Dermis microvascular lymphatic vessel endothelial cell (primary cell): ENCODE results near the gene FZD4. TPM values are rescaled to one million over a fixed set of nuclear protein-coding genes. Genes with fewer than 3 reads are reported as not detected.
A peak's percentile ranks its signal among the peaks of the same experiment; 100 is the strongest.
"Not testable (repeated sequence)": the region's sequence is repeated elsewhere in the genome, so short reads cannot be mapped to it uniquely, and the experiment has no call there.

Experiments used
- DNase-seq, 2 donors: peaks; one replicate each; pipeline versions ENCODE4 v3.0.0 to v3.0.0-alpha.2; 2010; ENCODE audit warnings: low read depth in 2 of 2
- total RNA-seq: library from RNA; depleted of rRNA; stranded (reverse); fragments of >200 nt; gene quantifications from 2 replicates; pipeline ENCODE4 v1.2.1, GENCODE V29; 2014

Gene FZD4
- total RNA-seq: 143 and 147 TPM in 2 replicates

- DNase-seq: peak; percentile 66 to 93
Measured at GRCh38 chr11:86955361-86956120, at the start of gene FZD4. FZD4 (minus strand) TSS chr11:86955395; CDS start chr11:86955085, 310 bp downstream.

DNA sequence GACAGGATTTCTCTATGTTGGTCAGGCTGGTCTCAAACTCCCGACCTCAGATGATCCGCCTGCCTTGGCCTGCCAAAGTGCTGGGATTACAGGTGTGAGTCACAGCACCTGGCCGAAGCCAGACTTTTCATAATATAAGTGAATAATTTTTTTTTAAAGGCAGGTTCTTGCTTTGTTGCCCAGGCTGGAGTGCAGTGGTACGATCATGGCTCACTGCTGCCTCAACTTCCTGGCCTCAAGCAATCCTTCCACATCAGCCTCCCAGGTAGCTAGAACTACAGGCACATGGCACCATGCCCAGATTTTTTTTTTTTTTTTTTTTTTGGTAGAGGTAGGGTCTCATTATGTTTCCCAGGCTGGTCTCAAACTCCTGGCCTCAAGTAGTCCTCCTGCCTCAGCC, 49.1 kb upstream of the FZD4 start:
- DNase-seq: not testable (repeated sequence)

DNA sequence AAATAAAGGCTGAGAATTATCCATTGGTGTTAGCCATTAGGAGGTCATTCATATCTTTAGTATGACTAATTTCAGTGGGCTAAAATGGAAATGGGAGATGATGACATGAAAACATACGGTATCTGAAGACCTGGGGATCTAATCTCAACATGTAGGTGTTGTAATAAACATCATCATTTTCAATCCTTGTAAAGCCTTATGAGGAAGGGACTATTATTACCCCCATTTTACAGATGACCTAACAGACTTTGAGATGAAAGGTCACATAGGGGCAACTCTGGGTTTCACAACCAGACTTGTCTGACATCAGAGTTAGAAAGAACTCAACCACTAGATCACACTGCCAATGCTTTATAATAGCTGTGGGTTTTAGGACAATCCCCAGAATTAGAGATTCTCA, 47.7 kb upstream of the FZD4 start:
- DNase-seq: no peak

DNA sequence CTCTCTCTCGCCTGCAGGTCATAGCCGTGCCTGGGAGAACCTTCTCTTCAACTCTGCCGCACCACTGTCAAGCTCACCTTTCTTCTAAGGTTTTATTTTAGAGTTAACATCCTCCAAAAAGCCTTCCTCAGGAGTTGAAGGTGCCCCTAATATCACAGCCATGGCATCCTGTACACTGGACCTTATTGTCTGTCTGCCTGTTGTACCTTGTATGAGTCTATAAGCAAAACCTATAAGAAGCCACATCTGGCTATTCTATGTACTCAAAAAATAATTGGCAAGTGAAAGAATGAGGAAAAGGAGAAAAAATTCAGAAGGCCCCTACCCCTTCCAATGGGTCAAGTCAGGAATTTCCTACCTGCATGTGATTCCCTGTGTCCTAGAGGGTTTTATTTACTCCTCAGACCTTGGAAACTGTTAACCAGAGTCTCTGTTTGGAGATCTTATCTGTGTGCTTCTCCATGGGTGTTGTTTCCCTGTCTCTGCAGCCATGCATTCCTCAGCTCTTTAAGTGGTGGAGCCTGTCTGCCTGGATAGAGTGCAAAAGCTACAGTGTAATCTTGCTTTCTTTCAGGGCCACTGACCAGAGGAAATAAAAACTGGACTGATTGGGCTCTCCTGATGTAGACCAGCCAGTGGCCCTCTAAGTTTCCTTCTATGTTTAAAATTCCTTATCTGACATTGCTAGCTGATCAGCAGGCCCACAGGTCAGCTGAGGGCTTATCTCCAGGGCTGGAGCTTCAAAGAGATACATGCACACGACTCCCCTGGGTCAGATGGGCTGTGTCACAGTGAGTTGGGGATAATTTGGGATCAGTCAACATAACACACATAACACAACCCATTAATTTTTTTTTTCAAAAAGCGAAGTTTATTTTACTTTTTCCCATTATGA, 44.9 kb upstream of the FZD4 start:
- no peak for DNase-seq

- no peak for DNase-seq
Measured at GRCh38 chr11:86999388-86999787, 44.2 kb upstream of the FZD4 start.

DNA sequence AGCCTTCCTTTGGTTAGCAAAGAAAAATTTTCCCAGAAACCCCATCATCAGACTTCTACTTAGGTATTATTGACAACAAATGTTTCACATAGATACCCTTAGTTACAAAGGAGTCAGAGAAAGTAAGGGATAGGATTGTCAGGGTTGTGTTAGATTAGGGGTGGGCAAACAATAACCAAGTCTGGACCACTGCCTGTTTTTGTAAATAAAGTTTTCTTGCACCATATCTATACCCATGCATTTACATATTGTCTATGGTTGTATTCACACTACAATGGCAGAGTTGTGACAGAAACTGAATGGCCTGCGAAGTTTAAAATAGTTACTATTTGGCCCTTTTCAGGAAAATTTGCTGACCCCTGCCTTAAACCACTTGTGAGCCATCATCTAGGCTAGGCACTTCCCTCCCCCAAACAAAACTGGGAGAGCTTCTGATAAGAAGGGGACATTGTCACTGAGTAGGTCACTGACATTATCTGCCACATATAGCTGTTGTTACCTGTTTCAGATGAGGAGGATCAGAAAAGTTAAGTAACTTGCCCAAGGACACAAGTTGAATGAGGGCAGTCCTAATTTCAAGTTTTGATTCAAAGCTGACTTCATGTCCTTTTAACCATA, 41.9 kb upstream of the FZD4 start:
- DNase-seq: no peak

DNA sequence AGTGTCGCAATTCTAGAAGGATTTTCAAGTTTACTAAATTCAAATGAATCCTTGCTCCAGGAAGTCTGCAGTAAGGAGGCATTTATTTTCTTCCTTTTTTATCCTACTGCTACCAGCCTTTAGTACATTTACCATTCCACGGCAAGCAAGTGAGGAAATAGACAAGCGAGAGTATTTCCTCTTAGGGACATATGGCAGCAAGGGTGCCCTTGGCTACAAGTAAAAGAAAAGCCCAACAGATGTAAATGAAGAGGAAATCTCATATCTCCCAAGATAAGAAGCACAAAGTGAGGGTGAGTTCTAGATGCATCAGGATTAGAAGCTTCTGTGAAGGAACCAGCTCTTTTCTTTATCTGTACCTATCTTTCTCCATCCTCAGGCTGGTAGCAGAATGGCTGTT, 37.8 kb upstream of the FZD4 start:
- DNase-seq: no peak

GRCh38 chr11:86992340-86992739, 37.1 kb upstream of the FZD4 start:
- DNase-seq: not testable (repeated sequence)

DNA sequence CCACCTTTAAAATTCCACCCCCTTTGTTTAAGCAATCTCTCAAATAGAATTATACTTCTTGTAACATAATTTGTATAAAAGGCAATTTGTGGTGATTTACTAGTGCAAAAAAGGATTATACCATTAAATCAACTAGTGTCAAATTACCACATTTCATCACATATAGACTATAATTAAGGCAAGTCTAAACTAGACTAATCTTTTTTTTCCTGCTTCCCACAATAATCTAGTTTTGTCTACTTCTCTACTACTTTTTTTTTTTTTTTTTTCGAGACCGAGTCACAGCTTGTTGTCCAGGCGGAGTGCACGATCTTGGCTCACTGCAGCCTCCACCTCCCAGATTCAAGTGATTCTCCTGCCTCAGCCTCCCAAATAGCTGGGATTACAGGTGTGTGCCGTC, 36.1 kb upstream of the FZD4 start:
- DNase-seq: no peak

DNA sequence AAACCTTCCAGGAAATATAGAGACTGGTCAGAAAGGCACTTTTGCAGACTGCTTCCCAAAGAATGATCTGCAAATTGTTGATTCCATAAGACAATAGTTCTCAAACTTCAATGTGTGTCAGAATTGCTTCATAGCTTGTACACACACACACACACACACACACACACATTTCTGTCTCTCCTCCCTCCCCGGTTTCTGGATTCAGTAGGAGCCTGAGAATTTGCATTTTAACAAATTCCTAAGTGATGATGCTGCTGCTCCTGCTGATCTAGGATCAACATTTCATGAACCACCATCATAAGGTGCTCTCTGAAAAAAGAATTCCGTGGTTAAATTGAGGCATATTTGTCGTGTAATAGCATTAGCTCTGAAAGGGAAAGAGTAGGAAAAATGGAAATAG, 35.3 kb upstream of the FZD4 start:
- DNase-seq: no peak

- no peak for DNase-seq
Measured at GRCh38 chr11:86990031-86990430, 34.8 kb upstream of the FZD4 start.

DNA sequence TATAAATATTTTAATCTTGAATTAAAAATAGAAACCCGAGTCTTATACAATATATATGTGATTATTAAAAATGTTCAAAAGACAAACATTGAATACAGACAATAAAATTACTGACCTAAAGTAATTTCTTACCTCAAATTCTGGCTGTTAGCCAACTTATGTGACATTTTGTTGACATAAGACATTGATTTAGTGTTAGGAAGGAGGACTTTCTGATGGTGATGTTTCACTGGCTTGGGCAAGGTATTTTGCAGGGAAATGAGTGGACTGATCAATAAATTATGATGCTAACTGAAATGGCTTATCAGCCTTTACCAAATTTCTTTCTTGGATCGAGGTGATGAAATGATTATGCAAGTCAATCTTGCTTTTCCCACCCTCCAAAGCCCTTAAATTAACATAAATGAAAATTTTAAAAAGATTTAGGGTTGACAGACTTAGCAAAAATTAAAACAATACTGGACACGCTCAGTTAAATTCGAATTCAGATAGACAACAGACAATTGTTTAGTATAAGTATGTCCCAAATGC, 33.2 kb upstream of the FZD4 start:
- DNase-seq: no peak

DNA sequence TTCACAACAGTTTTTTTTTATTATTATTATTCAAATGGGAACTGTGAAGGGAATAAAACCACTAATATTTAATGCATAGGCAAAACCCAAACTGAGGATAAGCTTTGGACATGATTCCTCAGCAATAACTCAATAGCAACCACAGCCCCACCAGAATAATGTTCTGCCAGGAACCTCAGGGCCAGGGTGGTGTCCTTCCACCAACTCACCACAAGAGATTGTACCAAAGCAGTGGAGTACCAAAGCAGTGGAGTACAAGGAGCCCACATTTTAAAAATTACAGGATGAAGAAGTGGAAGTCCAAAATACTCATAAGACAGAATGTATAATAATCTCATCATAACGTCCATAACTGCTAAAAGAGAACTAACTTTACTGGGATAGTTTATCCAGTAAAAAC, 32.5 kb upstream of the FZD4 start:
- DNase-seq: no peak

GRCh38 chr11:86984701-86985100, 29.5 kb upstream of the FZD4 start:
- no peak for DNase-seq

GRCh38 chr11:86983021-86983488, 27.9 kb upstream of the FZD4 start:
- DNase-seq: peak in 1 of 2 donors; percentile 50

DNA sequence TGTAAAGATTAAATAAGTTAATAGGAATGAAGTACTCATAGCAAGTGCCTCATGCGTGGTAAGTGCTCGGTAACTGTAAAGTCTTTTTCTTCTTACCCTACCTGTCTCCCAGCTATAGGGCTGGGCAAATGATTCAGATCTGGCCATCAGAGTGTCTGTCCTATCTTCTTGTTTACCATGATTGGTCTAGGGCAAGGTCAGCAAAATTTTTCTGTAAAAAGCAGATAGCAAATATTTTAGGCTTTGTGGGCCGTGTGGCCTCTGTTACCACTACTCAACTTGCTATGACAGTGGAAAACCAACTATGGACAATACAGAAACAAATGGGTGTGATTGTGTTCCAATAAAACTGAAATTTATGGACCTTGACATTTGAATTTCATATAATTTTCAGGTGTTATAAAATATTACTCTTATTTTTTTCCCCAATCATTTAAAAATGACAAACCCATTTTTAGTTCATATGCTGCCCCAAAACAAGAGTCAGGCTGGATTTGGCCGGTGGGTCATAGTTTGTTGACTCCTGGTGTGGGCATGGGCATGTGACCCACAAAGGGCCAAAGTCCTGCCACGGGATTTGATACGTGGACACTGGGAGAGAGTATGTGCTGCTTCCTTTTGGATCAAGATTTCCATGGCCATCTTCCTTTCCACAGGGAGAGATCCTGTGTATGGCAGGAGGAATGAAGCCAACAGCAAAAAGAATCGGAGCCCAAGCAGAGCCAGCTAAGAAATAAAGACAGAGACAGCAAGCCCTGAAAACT, 26.8 kb upstream of the FZD4 start:
- DNase-seq: no peak

GRCh38 chr11:86980086-86980796, 25.0 kb upstream of the FZD4 start:
- no peak for DNase-seq

DNA sequence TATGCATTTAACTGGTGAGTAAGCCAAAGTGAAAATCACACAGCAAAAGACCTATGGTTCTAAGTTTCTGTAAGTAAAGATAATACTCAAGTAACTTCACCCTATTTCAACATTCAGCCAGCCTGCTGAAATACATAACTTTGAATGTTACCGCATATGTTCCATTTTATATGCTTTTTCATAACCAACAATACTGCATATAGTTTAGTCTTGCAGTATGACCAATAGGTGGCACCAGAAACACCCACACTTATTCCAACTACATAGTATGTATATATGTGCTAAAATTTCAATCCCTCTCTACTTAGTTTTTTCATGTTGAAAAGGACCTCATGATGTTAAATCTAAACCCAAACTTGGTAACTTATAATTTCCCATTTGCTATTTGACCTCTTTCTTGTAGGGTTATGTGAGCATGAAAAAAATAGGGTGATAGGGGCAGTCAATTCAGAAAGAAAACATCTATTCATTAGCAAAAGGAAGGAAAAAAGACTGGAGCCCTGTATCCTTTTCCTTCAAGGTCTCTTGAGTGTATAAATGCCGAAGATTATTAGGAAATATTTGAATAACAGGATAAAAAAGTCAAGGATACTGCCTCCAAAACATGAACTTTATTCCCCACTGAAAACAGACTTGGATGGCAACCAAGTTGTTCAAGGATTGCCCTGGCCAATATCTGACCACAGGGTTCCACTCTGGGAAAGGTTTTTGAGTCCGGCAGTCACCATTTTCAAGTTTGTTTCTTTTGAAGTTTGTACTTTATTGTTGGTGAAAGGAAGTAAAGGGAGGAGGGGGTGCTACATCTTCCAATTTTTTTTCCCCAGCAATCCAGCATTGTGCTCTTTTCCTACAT, 23.8 kb upstream of the FZD4 start:
- peak; percentile 40 to 68 for DNase-seq

- DNase-seq: no peak
Measured at GRCh38 chr11:86978247-86978646, 23.1 kb upstream of the FZD4 start.
